K562 (cell line): Measurements from ENCODE around the gene TMEM120B. TPM values are rescaled to one million over a fixed set of nuclear protein-coding genes. Genes with fewer than 3 reads are reported as not detected.

Experiments
- ATAC-seq: fragments of 200-7000 bp; cut with Tn5 transposase; 3 replicates; pipeline ENCODE4 v1.9.1; 2020; ENCODE audit warnings: moderate library complexity
- BruUV-seq: library from RNA; stranded (reverse); fragments of 400-500 nt; replicated peaks from 2 replicates; lab custom pipeline; 2021; lab: Mats Ljungman, UMichigan
- CTCF ChIA-PET: fragments of 300-600 bp; formaldehyde crosslinking; extraction: SDS; loops from one replicate; lab custom pipeline; 2021; ENCODE audit warnings: low intra/inter-chr PET ratio; lab: Yijun Ruan, JAX
- POLR2A ChIA-PET: fragments of 300-600, 350-650 bp; sonication (Branson Sonifier 250); formaldehyde crosslinking; extraction: SDS; loops from one replicate; lab custom pipeline; 2021; ENCODE audit warnings: antibody characterized with exemption, inconsistent platforms; lab: Yijun Ruan, JAX
- DNase-seq, 4 experiments: peaks; one replicate each; pipeline versions ENCODE4 v3.0.0 to v3.0.0-alpha.2; 2011 to 2018; ENCODE audit warnings: low spot score in 3 of 4, mixed read lengths in 3 of 4; ENCODE audit errors: extremely low read depth in 1 of 4
- FAIRE-seq: peaks from 2 replicates; lab custom pipeline; 2011; peaks lifted over from hg19 to GRCh38; lab: Jason Lieb, UNC
- H2AFZ ChIP-seq: 2 replicates; pipeline ENCODE4 v1.6.0; 2011; ENCODE audit warnings: low read depth, low read length, control low read depth, inconsistent platforms
- H3K27ac ChIP-seq: fragments of 200-600 bp; 3 replicates; pipeline ENCODE4 v1.8.0; 2011; ENCODE audit warnings: low read depth, mild to moderate bottlenecking, control low read depth, inconsistent platforms, low read length, moderate library complexity, mixed read lengths; ENCODE audit errors: extremely low read depth
- H3K27me3 ChIP-seq, 2 experiments: fragments of 300-600 bp in 1 of 2; 2 replicates in 1 of 2; 3 replicates in 1 of 2; pipeline versions ENCODE4 v1.6.0 to v1.8.0; 2011; ENCODE audit warnings: inconsistent platforms in 2 of 2, low read length in 2 of 2, mild to moderate bottlenecking in 1 of 2, mixed read lengths in 1 of 2, moderate library complexity in 1 of 2; ENCODE audit not compliant: control insufficient read depth in 2 of 2, insufficient read depth in 2 of 2
- H3K36me3 ChIP-seq: fragments of 300-600 bp; 3 replicates; pipeline ENCODE4 v1.8.0; 2011; ENCODE audit warnings: mild to moderate bottlenecking, low read length, inconsistent platforms; ENCODE audit not compliant: control insufficient read depth, insufficient read depth
- H3K4me1 ChIP-seq, 2 experiments: fragments of 200-600 bp in 1 of 2; replicated peaks in 1 of 2; 2 replicates in 1 of 2; 3 replicates in 1 of 2; pipeline versions ENCODE4 v1.5.1 to v1.8.0; 2011; ENCODE audit warnings: inconsistent platforms in 2 of 2, low read length in 2 of 2, mild to moderate bottlenecking in 1 of 2, mixed read lengths in 1 of 2, moderate library complexity in 1 of 2; ENCODE audit not compliant: control insufficient read depth in 2 of 2, insufficient read depth in 2 of 2
- H3K4me2 ChIP-seq: 2 replicates; pipeline ENCODE4 v1.6.1; 2011; ENCODE audit warnings: low read length, control low read depth, inconsistent platforms, mixed read lengths; ENCODE audit not compliant: insufficient read depth
- H3K4me3 ChIP-seq: fragments of 200-600 bp; sonication (generic), shearing (Covaris generic); 2 replicates; pipeline ENCODE4 v1.5.1; 2016; ENCODE audit warnings: control low read depth, inconsistent platforms
- H3K79me2 ChIP-seq: fragments of 200-600 bp; 3 replicates; pipeline ENCODE4 v1.8.0; 2011; ENCODE audit warnings: low read length, inconsistent platforms; ENCODE audit not compliant: control insufficient read depth, insufficient read depth
- H3K9ac ChIP-seq, 2 experiments: 2 replicates each; pipeline versions ENCODE4 v1.6.0 to v1.6.1; 2011; ENCODE audit warnings: low read depth in 2 of 2, low read length in 2 of 2, control low read depth in 1 of 2, inconsistent platforms in 1 of 2, mild to moderate bottlenecking in 1 of 2, mixed read lengths in 1 of 2; ENCODE audit not compliant: insufficient read depth in 1 of 2
- H3K9me1 ChIP-seq: one replicate; pipeline ENCODE4 v1.6.0; 2011; ENCODE audit warnings: inconsistent platforms, mild to moderate bottlenecking, low read length, moderate library complexity; ENCODE audit not compliant: control insufficient read depth, insufficient read depth
- H3K9me3 ChIP-seq: replicated peaks from 2 replicates; pipeline ENCODE4 v1.5.1; 2011; ENCODE audit warnings: low read depth, low read length, inconsistent platforms; ENCODE audit not compliant: control insufficient read depth, insufficient read depth
- H4K20me1 ChIP-seq: replicated peaks from 2 replicates; pipeline ENCODE4 v1.6.1; 2011; ENCODE audit warnings: low read length, inconsistent platforms, mixed read lengths; ENCODE audit not compliant: control insufficient read depth, insufficient read depth
- BHLHE40 ChIP-seq: IDR thresholded peaks from 2 replicates; pipeline ENCODE4 v1.6.1; 2011; ENCODE audit warnings: low read length, improper control_type of control experiment
- CBFB ChIP-seq: sonication (generic); formaldehyde crosslinking; IDR thresholded peaks from 2 replicates; pipeline ENCODE4 v1.4.0; 2020; ENCODE audit warnings: mild to moderate bottlenecking, missing genetic modification reagents
- GATAD2A ChIP-seq: fragments of 450-650 bp; IDR thresholded peaks from 2 replicates; pipeline ENCODE4 v1.6.1; 2017
- HNRNPUL1 ChIP-seq: fragments of 200-400 bp; formaldehyde crosslinking; IDR thresholded peaks from 2 replicates; pipeline ENCODE4 v1.6.1; 2017; ENCODE audit warnings: low read length
- KLF10 ChIP-seq: fragments of 250-450 bp; sonication (Bioruptor Pico); IDR thresholded peaks from 2 replicates; pipeline ENCODE4 v1.6.1; 2021; ENCODE audit warnings: matching md5 sums
- MCM5 ChIP-seq: fragments of 450-650 bp; IDR thresholded peaks from 2 replicates; pipeline ENCODE4 v1.6.1; 2016; ENCODE audit warnings: low read depth
- NUFIP1 ChIP-seq: fragments of 450-650 bp; IDR thresholded peaks from 2 replicates; pipeline ENCODE4 v1.6.1; 2018; ENCODE audit not compliant: partially characterized antibody
- POLR2H ChIP-seq: IDR thresholded peaks from 2 replicates; pipeline ENCODE4 v1.6.1; 2016; ENCODE audit warnings: missing genetic modification characterization, low read depth, mild to moderate bottlenecking, control low read depth, missing compliant biosample characterization, moderate library complexity
- ZEB2 ChIP-seq: fragments of 450-650 bp; IDR thresholded peaks from 2 replicates; pipeline ENCODE4 v1.6.1; 2016
- ZNF217 ChIP-seq: sonication (generic); formaldehyde crosslinking; IDR thresholded peaks from 2 replicates; pipeline ENCODE4 v1.8.0; 2022; ENCODE audit warnings: mild to moderate bottlenecking, missing genetic modification reagents
- ZNF282 ChIP-seq: sonication (generic); formaldehyde crosslinking; IDR thresholded peaks from 2 replicates; pipeline ENCODE4 v1.8.1; 2023; ENCODE audit warnings: missing genetic modification reagents
- WGBS: fragments of 100-300 bp; shearing (Covaris generic); methylation state at CpG from one replicate; pipeline ENCODE4 v1.1.6; 2016; ENCODE audit warnings: low coverage, mixed read lengths; ENCODE audit not compliant: insufficient coverage; ENCODE audit errors: missing lambda C conversion rate; 5-methylcytosine and 5-hydroxymethylcytosine counted together
- in situ Hi-C: fragments of 300-500 bp; cut with MboI; formaldehyde crosslinking; loops from 4 replicates; pipeline ENCODE4 v1.15.0; 2018; ENCODE audit warnings: inconsistent platforms, mixed read lengths
- intact Hi-C: fragments of 100-400 bp; cut with micrococcal nuclease; formaldehyde crosslinking; loops from 2 replicates; pipeline ENCODE4 v1.14.2; 2022
- polyA plus RNA-seq, 8 experiments: library from polyadenylated mRNA; depleted of rRNA in 4 of 8; stranded (reverse) in 5 of 8; unstranded in 3 of 8; fragments of >200 nt; fragmentation: Nextera tagmentation in 2 of 8; fragmentation: Illumina TruSeq in 1 of 8; extraction: Ambion mirVana in 2 of 8; extraction: Trizol in 1 of 8; gene quantifications; 2 replicates each; pipeline versions ENCODE4 v1.2.1 to v1.2.3, GENCODE V29; 2011 to 2014; ENCODE audit warnings: inconsistent platforms in 1 of 8, missing spikeins in 1 of 8
- total RNA-seq, 7 experiments: library from RNA; depleted of rRNA in 6 of 7; stranded (reverse); fragments of >200 nt in 6 of 7; fragmentation: Illumina TruSeq in 2 of 7; extraction: Trizol in 2 of 7; gene quantifications; 2 replicates each; pipeline versions ENCODE4 v1.2.1 to v1.2.3, GENCODE V29; 2011 to 2021; ENCODE audit warnings: low replicate concordance in 1 of 7
- TF ChIP-seq, protein P1 (sequence below): fragments of 250-450 bp; sonication (Bioruptor Pico); IDR thresholded peaks from 2 replicates; pipeline ENCODE4 v1.6.1; 2021; ENCODE audit warnings: mild to moderate bottlenecking
- TF ChIP-seq, protein P2 (sequence below): fragments of 450-650 bp; IDR thresholded peaks from 2 replicates; pipeline ENCODE4 v1.6.1; 2016; ENCODE audit warnings: low read depth
- TF ChIP-seq, protein P3 (sequence below): fragments of 450-650 bp; formaldehyde crosslinking; IDR thresholded peaks from 2 replicates; pipeline ENCODE4 v1.4.0; 2020; ENCODE audit warnings: mild to moderate bottlenecking, mixed read lengths

Gene TMEM120B
- total and polyA plus RNA-seq, 9 of the 15 experiments (the other 6 are each of a cell fraction or from before 2014, with no cell fraction given), result 1.7 to 18.6 (median 7.4) TPM

DNA sequence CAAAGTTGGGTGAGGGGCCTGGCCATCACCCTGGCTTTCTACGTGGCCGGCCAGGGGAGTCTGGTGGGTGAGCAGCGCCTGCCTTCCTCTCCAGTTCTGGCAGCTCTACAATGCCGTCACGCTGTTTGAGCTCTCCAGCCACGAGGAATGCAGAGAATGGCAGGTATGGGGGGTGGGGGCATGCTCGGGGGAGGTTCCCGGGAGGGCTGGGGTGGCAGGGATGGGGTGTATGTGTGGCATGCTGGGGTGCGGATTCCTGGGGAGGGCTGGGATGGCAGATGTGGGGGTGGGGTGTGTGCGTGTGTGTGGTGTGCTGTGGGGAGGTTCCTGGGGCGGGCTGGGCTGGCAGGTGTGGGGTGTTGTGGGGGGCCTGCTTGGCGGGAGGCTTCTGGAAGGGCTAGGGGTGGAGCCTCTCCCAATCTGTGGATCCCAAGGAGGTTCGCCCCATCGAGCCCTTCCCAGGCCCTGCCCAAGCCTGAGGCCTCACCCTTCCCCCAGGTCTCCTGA is 62.5 kb downstream of the TMEM120B start:
- in situ Hi-C loops, result no loop called here
- H3K4me2 ChIP-seq, result no peak overlapping the region
- H3K36me3 ChIP-seq, result peaks cover 24% of the 10 kb centered on the region; the same call in 2 of the 3 replicates
- intact Hi-C loops, result no loop called here
- no peaks in the 10 kb centered on the region for H4K20me1 ChIP-seq
- no peak overlapping the region; a peak in 1 of 4 replicates for H3K9ac ChIP-seq
- H3K4me3 ChIP-seq, result no peak overlapping the region
- H3K9me1 ChIP-seq, result no peaks in the 10 kb centered on the region
- no TSS peak for BruUV-seq
- FAIRE-seq (no peak), DNase-seq (no peak), ATAC-seq (no peak)
- CTCF ChIA-PET, result interaction anchor here (1.5 to 5.1 kb wide), 4 partner anchors 19 to 78 kb away, joined by 4 to 82 read pairs (median 19); partner anchors contain the start of gene RHOF
- H2AFZ ChIP-seq, result no peak overlapping the region
- H3K27me3 ChIP-seq, result no peaks in the 10 kb centered on the region
- 82% methylated on average over 8 of the region's 14 CpGs for WGBS
- TF ChIP-seq HNRNPUL1 (no peak), ZNF282 (CRISPR knock-in tag) (no peak), ZNF217 (no peak), POLR2H (tag) (no peak), CBFB (CRISPR knock-in tag) (no peak), ZEB2 (no peak), BHLHE40 (no peak), MCM5 (no peak), NUFIP1 (no peak), KLF10 (no peak), GATAD2A (no peak)
- TF ChIP-seq, protein P1, sequence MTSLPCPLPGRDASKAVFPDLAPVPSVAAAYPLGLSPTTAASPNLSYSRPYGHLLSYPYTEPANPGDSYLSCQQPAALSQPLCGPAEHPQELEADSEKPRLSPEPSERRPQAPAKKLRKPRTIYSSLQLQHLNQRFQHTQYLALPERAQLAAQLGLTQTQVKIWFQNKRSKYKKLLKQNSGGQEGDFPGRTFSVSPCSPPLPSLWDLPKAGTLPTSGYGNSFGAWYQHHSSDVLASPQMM (CRISPR knock-in tag), result no peak
- TF ChIP-seq, protein P2, sequence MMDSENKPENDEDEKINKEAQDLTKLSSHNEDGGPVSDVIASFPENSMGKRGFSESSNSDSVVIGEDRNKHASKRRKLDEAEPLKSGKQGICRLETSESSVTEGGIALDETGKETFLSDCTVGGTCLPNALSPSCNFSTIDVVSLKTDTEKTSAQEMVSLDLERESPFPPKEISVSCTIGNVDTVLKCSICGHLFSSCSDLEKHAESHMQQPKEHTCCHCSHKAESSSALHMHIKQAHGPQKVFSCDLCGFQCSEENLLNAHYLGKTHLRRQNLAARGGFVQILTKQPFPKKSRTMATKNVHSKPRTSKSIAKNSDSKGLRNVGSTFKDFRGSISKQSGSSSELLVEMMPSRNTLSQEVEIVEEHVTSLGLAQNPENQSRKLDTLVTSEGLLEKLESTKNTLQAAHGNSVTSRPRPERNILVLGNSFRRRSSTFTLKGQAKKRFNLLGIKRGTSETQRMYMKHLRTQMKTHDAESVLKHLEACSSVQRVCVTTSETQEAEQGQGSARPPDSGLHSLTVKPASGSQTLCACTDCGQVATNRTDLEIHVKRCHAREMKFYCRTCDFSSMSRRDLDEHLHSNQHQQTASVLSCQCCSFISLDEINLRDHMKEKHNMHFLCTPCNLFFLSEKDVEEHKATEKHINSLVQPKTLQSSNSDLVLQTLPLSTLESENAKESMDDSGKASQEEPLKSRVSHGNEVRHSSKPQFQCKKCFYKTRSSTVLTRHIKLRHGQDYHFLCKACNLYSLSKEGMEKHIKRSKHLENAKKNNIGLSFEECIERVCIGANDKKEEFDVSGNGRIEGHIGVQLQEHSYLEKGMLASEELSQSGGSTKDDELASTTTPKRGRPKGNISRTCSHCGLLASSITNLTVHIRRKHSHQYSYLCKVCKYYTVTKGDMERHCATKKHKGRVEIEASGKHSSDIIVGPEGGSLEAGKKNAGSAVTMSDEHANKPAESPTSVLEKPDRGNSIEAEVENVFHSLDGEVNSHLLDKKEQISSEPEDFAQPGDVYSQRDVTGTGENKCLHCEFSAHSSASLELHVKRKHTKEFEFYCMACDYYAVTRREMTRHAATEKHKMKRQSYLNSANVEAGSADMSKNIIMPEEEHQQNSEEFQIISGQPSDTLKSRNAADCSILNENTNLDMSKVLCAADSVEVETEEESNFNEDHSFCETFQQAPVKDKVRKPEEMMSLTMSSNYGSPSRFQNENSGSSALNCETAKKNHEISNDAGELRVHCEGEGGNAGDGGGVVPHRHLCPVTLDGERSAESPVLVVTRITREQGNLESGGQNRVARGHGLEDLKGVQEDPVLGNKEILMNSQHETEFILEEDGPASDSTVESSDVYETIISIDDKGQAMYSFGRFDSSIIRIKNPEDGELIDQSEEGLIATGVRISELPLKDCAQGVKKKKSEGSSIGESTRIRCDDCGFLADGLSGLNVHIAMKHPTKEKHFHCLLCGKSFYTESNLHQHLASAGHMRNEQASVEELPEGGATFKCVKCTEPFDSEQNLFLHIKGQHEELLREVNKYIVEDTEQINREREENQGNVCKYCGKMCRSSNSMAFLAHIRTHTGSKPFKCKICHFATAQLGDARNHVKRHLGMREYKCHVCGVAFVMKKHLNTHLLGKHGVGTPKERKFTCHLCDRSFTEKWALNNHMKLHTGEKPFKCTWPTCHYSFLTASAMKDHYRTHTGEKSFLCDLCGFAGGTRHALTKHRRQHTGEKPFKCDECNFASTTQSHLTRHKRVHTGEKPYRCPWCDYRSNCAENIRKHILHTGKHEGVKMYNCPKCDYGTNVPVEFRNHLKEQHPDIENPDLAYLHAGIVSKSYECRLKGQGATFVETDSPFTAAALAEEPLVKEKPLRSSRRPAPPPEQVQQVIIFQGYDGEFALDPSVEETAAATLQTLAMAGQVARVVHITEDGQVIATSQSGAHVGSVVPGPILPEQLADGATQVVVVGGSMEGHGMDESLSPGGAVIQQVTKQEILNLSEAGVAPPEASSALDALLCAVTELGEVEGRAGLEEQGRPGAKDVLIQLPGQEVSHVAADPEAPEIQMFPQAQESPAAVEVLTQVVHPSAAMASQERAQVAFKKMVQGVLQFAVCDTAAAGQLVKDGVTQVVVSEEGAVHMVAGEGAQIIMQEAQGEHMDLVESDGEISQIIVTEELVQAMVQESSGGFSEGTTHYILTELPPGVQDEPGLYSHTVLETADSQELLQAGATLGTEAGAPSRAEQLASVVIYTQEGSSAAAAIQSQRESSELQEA, result no peak
- TF ChIP-seq, protein P3, sequence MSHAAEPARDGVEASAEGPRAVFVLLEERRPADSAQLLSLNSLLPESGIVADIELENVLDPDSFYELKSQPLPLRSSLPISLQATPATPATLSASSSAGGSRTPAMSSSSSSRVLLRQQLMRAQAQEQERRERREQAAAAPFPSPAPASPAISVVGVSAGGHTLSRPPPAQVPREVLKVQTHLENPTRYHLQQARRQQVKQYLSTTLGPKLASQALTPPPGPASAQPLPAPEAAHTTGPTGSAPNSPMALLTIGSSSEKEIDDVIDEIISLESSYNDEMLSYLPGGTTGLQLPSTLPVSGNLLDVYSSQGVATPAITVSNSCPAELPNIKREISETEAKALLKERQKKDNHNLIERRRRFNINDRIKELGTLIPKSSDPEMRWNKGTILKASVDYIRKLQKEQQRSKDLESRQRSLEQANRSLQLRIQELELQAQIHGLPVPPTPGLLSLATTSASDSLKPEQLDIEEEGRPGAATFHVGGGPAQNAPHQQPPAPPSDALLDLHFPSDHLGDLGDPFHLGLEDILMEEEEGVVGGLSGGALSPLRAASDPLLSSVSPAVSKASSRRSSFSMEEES (CRISPR knock-in tag), result no peak
- no peaks in the 10 kb centered on the region for H3K79me2 ChIP-seq
- POLR2A ChIA-PET, result interaction anchor here (0.5 kb wide), 1 partner anchor 39 kb away, joined by 3 read pairs; no protein-coding TSS in a partner anchor
- H3K4me1 ChIP-seq, result peaks cover 10 to 53% of the 10 kb centered on the region in 2 experiments; a peak in 4 of 5 replicates
- no peaks in the 10 kb centered on the region for H3K9me3 ChIP-seq
- no peak overlapping the region for H3K27ac ChIP-seq
